Mesendoderm (in vitro differentiated cells): ENCODE measurements around the gene XYLT2.

Experiments used
- DNase-seq: peaks from one replicate; pipeline ENCODE4 v3.0.0; 2013
- H2AK5ac ChIP-seq: 2 replicates; pipeline ENCODE4 v1.6.1; 2013; ENCODE audit warnings: low read length, inconsistent platforms
- H2BK120ac ChIP-seq: 2 replicates; pipeline ENCODE4 v1.6.1; 2013; ENCODE audit warnings: low read depth, mild to moderate bottlenecking, low read length, moderate library complexity, mixed read lengths
- H2BK15ac ChIP-seq: replicated peaks from 2 replicates; pipeline ENCODE4 v1.6.1; 2013; ENCODE audit warnings: low read depth, mild to moderate bottlenecking, moderate library complexity
- H2BK5ac ChIP-seq: 2 replicates; pipeline ENCODE4 v1.6.1; 2013; ENCODE audit warnings: low read length, inconsistent platforms
- H3K18ac ChIP-seq: 2 replicates; pipeline ENCODE4 v1.6.1; 2013; ENCODE audit warnings: mild to moderate bottlenecking, low read length, mixed read lengths
- H3K23ac ChIP-seq: one replicate; pipeline ENCODE4 v1.6.1; 2013; ENCODE audit warnings: low read length
- H3K27ac ChIP-seq: 2 replicates; pipeline ENCODE4 v1.5.1; 2013; ENCODE audit warnings: low read depth, mild to moderate bottlenecking, inconsistent platforms, low read length, moderate library complexity
- H3K27me3 ChIP-seq: 2 replicates; pipeline ENCODE4 v1.6.1; 2013; ENCODE audit warnings: low read length, control low read depth, mild to moderate bottlenecking, inconsistent platforms; ENCODE audit not compliant: insufficient read depth, poor library complexity
- H3K36me3 ChIP-seq: 2 replicates; pipeline ENCODE4 v1.6.1; 2013; ENCODE audit warnings: low read length, inconsistent platforms; ENCODE audit not compliant: control insufficient read depth, insufficient read depth
- H3K4ac ChIP-seq: one replicate; pipeline ENCODE4 v1.6.1; 2013; ENCODE audit warnings: low read depth, mild to moderate bottlenecking, low read length, moderate library complexity
- H3K4me1 ChIP-seq: 2 replicates; pipeline ENCODE4 v1.6.1; 2013; ENCODE audit warnings: low read depth, low read length, inconsistent platforms; ENCODE audit not compliant: control insufficient read depth
- H3K4me2 ChIP-seq: 2 replicates; pipeline ENCODE4 v1.6.1; 2013; ENCODE audit warnings: low read length
- H3K4me3 ChIP-seq: 2 replicates; pipeline ENCODE4 v1.5.1; 2013; ENCODE audit warnings: mild to moderate bottlenecking, low read length
- H3K56ac ChIP-seq: one replicate; pipeline ENCODE4 v1.6.1; 2013; ENCODE audit warnings: low read length
- H3K79me1 ChIP-seq: 2 replicates; pipeline ENCODE4 v1.6.1; 2013; ENCODE audit warnings: low read length, inconsistent platforms
- H3K79me2 ChIP-seq: 2 replicates; pipeline ENCODE4 v1.6.1; 2013; ENCODE audit warnings: mild to moderate bottlenecking, low read length; ENCODE audit not compliant: control insufficient read depth, insufficient read depth
- H3K9ac ChIP-seq: 2 replicates; pipeline ENCODE4 v1.6.1; 2013; ENCODE audit warnings: low read length, inconsistent platforms
- H4K5ac ChIP-seq: one replicate; pipeline ENCODE4 v1.6.1; 2013; ENCODE audit warnings: low read length
- H4K8ac ChIP-seq: one replicate; pipeline ENCODE4 v1.6.1; 2013; ENCODE audit warnings: low read depth, mild to moderate bottlenecking, control low read depth, low read length, moderate library complexity
- WGBS: extraction: QIAGEN DNeasy Blood & Tissue Kit; methylation state at CpG from one replicate; pipeline ENCODE4 v1.1.7; 2013; ENCODE audit warnings: low lambda C conversion rate, missing lambda C conversion rate; ENCODE audit not compliant: insufficient coverage; ENCODE audit errors: extremely low coverage; 5-methylcytosine and 5-hydroxymethylcytosine counted together

The XYLT2 gene

GRCh38 chr17:50367401-50367800 lies 21.5 kb downstream of the XYLT2 start:
- Histone ChIP-seq H3K79me1 (peaks cover 14% of the 10 kb centered on the region), H2BK15ac (no peak overlapping the region), H3K4me2 (no peak overlapping the region), H3K36me3 (peaks cover 11% of the 10 kb centered on the region), H3K27me3 (no peaks in the 10 kb centered on the region), H3K9ac (no peak overlapping the region), H3K23ac (no peak overlapping the region), H3K4me1 (no peaks in the 10 kb centered on the region), H3K18ac (no peak overlapping the region), H3K79me2 (peaks cover 12% of the 10 kb centered on the region), H4K5ac (no peak overlapping the region), H3K4me3 (no peak overlapping the region), H3K56ac (no peak overlapping the region), H3K4ac (no peak overlapping the region), H4K8ac (no peak overlapping the region), H2BK120ac (no peak overlapping the region), H2BK5ac (no peak overlapping the region), H3K27ac (no peak overlapping the region), H2AK5ac (no peak overlapping the region)
- no CpG with 5 or more reads among the region's 1 CpG for WGBS
- no peak for DNase-seq

DNA sequence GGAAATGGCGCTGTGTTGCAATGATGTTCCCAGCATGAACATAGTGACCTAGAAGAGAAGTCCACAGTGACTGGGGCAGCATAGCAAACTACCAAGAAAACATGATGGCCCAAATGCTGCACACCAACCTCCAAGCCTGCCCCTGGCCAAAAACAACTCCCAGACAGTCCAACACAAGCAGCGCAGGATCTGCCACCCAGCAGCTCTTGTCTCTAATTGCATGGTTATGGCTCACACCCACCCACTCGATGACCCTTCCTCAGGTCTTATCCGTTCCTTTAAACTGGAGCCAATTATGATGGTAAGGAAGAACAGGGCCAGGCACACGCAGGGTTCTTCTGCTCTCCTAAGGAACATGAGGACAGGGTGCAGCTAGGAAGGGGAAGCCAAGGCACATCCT lies 24.1 kb downstream of the XYLT2 start:
- peaks cover 14% of the 10 kb centered on the region for H3K79me1 ChIP-seq
- no peaks in the 10 kb centered on the region for H3K27me3 ChIP-seq

DNA sequence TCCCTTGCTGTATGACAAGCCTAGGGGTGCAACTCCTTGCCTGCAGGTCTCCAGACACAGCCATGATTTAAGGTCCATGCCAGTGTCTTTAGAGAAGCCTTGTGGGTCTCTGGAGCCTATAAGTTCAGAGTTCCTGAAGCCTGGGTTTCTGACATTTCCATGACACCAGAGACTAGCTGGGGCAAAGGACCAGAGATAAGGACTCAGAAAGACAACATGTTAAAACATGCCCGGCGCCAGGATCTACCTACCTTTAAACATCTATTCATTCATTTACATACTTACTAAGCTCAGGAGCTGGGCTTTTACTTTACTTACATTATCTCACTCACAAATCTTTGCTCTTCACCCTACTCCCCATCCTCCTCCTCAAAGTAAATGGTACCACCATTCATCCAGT lies 25.6 kb downstream of the XYLT2 start:
- H3K18ac ChIP-seq = no peak overlapping the region
- peak overlapping the region; percentile 26 for H3K9ac ChIP-seq
- H2BK5ac ChIP-seq = no peak overlapping the region
- H2BK120ac ChIP-seq = no peak overlapping the region
- H3K56ac ChIP-seq = peak overlapping the region; percentile 99
- peaks cover 14% of the 10 kb centered on the region for H3K79me2 ChIP-seq
- H3K4ac ChIP-seq = no peak overlapping the region
- H3K36me3 ChIP-seq = peaks cover 11% of the 10 kb centered on the region
- H3K79me1 ChIP-seq = peaks cover 14% of the 10 kb centered on the region
- no peak overlapping the region for H3K4me2 ChIP-seq
- peak overlapping the region; percentile 41 for H4K5ac ChIP-seq
- no peak overlapping the region for H3K4me3 ChIP-seq
- no peaks in the 10 kb centered on the region for H3K27me3 ChIP-seq
- DNase-seq = no peak
- no peak overlapping the region for H3K27ac ChIP-seq
- H2BK15ac ChIP-seq = no peak overlapping the region
- no peak overlapping the region for H2AK5ac ChIP-seq
- H3K23ac ChIP-seq = no peak overlapping the region
- WGBS = no CpG with 5 or more reads among the region's 2 CpGs
- H3K4me1 ChIP-seq = no peaks in the 10 kb centered on the region
- no peak overlapping the region for H4K8ac ChIP-seq

More for the DNA sequence above, 24.1 kb downstream of the XYLT2 start:
- H3K4me1 ChIP-seq = no peaks in the 10 kb centered on the region
- H3K36me3 ChIP-seq = peaks cover 11% of the 10 kb centered on the region
- H3K27ac ChIP-seq = no peak overlapping the region
- H2BK15ac ChIP-seq = no peak overlapping the region
- no peak overlapping the region for H2AK5ac ChIP-seq
- no peak overlapping the region for H3K23ac ChIP-seq
- H3K4me3 ChIP-seq = no peak overlapping the region
- H4K5ac ChIP-seq = no peak overlapping the region
- no peak overlapping the region for H2BK120ac ChIP-seq
- DNase-seq = no peak
- no CpG with 5 or more reads among the region's 5 CpGs for WGBS
- no peak overlapping the region for H3K4me2 ChIP-seq
- no peak overlapping the region for H3K4ac ChIP-seq
- no peak overlapping the region for H2BK5ac ChIP-seq
- no peak overlapping the region for H3K18ac ChIP-seq
- H3K56ac ChIP-seq = no peak overlapping the region
- no peak overlapping the region for H3K9ac ChIP-seq
- H4K8ac ChIP-seq = no peak overlapping the region
- peaks cover 14% of the 10 kb centered on the region for H3K79me2 ChIP-seq

DNA sequence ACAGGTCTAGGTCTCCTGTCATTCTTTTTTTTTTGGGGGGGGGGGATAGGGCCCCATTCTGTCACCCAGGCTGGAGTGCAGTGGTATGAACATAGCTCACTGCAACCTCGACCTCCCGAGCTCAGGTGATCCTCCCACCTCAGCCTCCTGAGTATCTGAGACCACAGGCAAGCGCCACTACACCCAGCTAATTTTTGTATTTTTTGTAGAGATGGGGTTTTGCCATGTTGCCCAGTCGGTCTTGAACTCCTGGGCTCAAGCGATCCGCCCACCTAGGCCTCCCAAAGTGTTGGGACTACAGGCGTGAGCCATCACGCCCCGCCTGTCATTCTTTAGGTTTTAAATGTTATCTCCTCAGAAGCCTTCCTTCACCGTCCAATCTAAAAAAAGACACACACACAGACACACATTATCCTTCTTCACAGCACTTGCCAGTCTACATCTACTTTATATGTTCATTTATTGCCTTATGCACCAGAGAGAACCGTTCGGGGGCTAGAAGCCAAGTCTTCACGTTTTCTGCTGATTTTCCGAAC lies 26.4 kb downstream of the XYLT2 start:
- Histone ChIP-seq H3K56ac (peak overlapping the region; percentile 99), H3K4me2 (peak overlapping the region; percentile 98), H3K4me3 (peak overlapping the region; percentile 89), H3K18ac (peak overlapping the region; percentile 29), H3K79me1 (peaks cover 14% of the 10 kb centered on the region), H3K23ac (peak overlapping the region; percentile 19), H3K4me1 (no peaks in the 10 kb centered on the region), H3K9ac (peak overlapping the region; percentile 89), H2BK5ac (no peak overlapping the region), H4K8ac (no peak overlapping the region), H3K27ac (no peak overlapping the region), H3K27me3 (no peaks in the 10 kb centered on the region), H3K79me2 (peaks cover 14% of the 10 kb centered on the region), H4K5ac (no peak overlapping the region), H2AK5ac (no peak overlapping the region), H3K36me3 (peaks cover 11% of the 10 kb centered on the region), H2BK15ac (no peak overlapping the region), H2BK120ac (peak overlapping the region; percentile 18), H3K4ac (peak overlapping the region; percentile 44)
- no peak for DNase-seq
- WGBS = no CpG with 5 or more reads among the region's 14 CpGs

- Histone ChIP-seq H3K23ac (peak within 1 kb of the TSS; percentile 19), H2AK5ac (peak within 1 kb of the TSS; percentile 34), H3K27ac (peak within 1 kb of the TSS; percentile 45), H3K27me3 (no peaks in the 10 kb centered on the region), H3K4ac (peak within 1 kb of the TSS; percentile 47), H3K4me1 (no peaks in the 10 kb centered on the region), H2BK120ac (peak within 1 kb of the TSS; percentile 18), H2BK5ac (peak within 1 kb of the TSS; percentile 68), H3K9ac (peak within 1 kb of the TSS; percentile 89), H3K18ac (peak within 1 kb of the TSS; percentile 75), H2BK15ac (no peak within 1 kb of the TSS), H3K4me3 (peak within 1 kb of the TSS; percentile 89), H3K36me3 (peaks cover 9% of the 10 kb centered on the region), H3K79me1 (peaks cover 14% of the 10 kb centered on the region), H3K79me2 (peaks cover 14% of the 10 kb centered on the region), H3K4me2 (peak within 1 kb of the TSS; percentile 98), H4K5ac (no peak within 1 kb of the TSS), H4K8ac (peak within 1 kb of the TSS; percentile 98), H3K56ac (peak within 1 kb of the TSS; percentile 99)
- WGBS = no CpG with 5 or more reads among the region's 42 CpGs
- peak; percentile 95 for DNase-seq
Observed at GRCh38 chr17:50372758-50373556, 27.0 kb downstream of the XYLT2 start, which contains the start of the genes EME1 and MRPL27. EME1 (plus strand) TSS chr17:50373229; CDS start chr17:50375209, 1,980 bp downstream. MRPL27 (minus strand) TSS chr17:50373184; CDS start chr17:50373170, 14 bp downstream.
